ENCODE measurements around the gene TMEM50A. TPM values are rescaled to one million over a fixed set of nuclear protein-coding genes. Genes with fewer than 3 reads are reported as not detected.
A peak's percentile ranks its signal among the peaks of the same experiment; 100 is the strongest.

TMEM50A gene
- total and polyA plus RNA-seq, 9 of the 15 experiments (the other 6 are each of a cell fraction or from before 2014, with no cell fraction given) = 43.7 to 195 (median 137) TPM

- no peak for TF ChIP-seq ZNF655 (CRISPR knock-in tag; IDR thresholded peaks at IDR 0.05)
- peak; percentile 37; the same call in 1 of the 2 replicates for TF ChIP-seq LARP7 (IDR thresholded peaks at IDR 0.05)
- no peak for TF ChIP-seq SAFB2 (IDR thresholded peaks at IDR 0.05; ENCODE audit: borderline replicate concordance, low read depth, low read length, severe bottlenecking)
- 0 out of 2 replicates have a peak, but pooled peaks have one; percentile 45 for TF ChIP-seq RBM14 (IDR thresholded peaks at IDR 0.05; ENCODE audit: borderline replicate concordance, insufficient read depth, low read depth, low read length)
- no peak for TF ChIP-seq BRD4 (IDR thresholded peaks at IDR 0.05)
- TF ChIP-seq POLR2B (IDR thresholded peaks at IDR 0.05; ENCODE audit: low read depth, partially characterized antibody) = peak; percentile 91
- TF ChIP-seq NR0B1 (IDR thresholded peaks at IDR 0.05; ENCODE audit: partially characterized antibody) = no peak
- TF ChIP-seq ZNF436 (CRISPR knock-in tag; IDR thresholded peaks at IDR 0.05) = no peak
- TF ChIP-seq RUNX1 (IDR thresholded peaks at IDR 0.05; ENCODE audit: low read depth) = no peak
- TF ChIP-seq SRSF9 (IDR thresholded peaks at IDR 0.05; ENCODE audit: borderline replicate concordance, low read depth, low read length) = no peak
- no peak for TF ChIP-seq COPS2 (conservative IDR thresholded peaks at IDR 0.05)
- no peak for TF ChIP-seq NEUROD1 (IDR thresholded peaks at IDR 0.05; ENCODE audit: borderline replicate concordance, low read depth, low read length, partially characterized antibody)
- TF ChIP-seq DPF2 (IDR thresholded peaks at IDR 0.05) = 0 out of 2 replicates have a peak, but pooled peaks have one; percentile 12
- 0 out of 2 replicates have a peak, but pooled peaks have one; percentile 54 for TF ChIP-seq HINFP (tag; conservative IDR thresholded peaks at IDR 0.05; ENCODE audit: low read depth)
- TF ChIP-seq ZNF146 (CRISPR knock-in tag; IDR thresholded peaks at IDR 0.05; ENCODE audit: unreplicated experiment) = peak; percentile 14
- no peak for TF ChIP-seq XRCC5 (IDR thresholded peaks at IDR 0.05; ENCODE audit: low read depth, low read length)
- no peak for TF ChIP-seq RBM25 (IDR thresholded peaks at IDR 0.05; ENCODE audit: low read depth, low read length, severe bottlenecking)
- TF ChIP-seq POLR2G (IDR thresholded peaks at IDR 0.05; ENCODE audit: low read depth, low read length) = peak; percentile 86
- TF ChIP-seq ZFP36 (IDR thresholded peaks at IDR 0.05; ENCODE audit: low read depth, low read length, partially characterized antibody) = no peak
- TF ChIP-seq DMBX1 (CRISPR knock-in tag; IDR thresholded peaks at IDR 0.05; ENCODE audit: borderline replicate concordance) = no peak
- no peak for TF ChIP-seq PHB2 (IDR thresholded peaks at IDR 0.05; ENCODE audit: low read depth)
- no peak for TF ChIP-seq CBFA2T2 (conservative IDR thresholded peaks at IDR 0.05)
- TF ChIP-seq PRMT5 (CRISPR knock-in tag; IDR thresholded peaks at IDR 0.05) = no peak
- no peak for TF ChIP-seq NFXL1 (CRISPR knock-in tag; IDR thresholded peaks at IDR 0.05)
- no peak for TF ChIP-seq MCM3 (IDR thresholded peaks at IDR 0.05)
Measured at GRCh38 chr1:25338188-25338981, at the start of gene TMEM50A (continued).
